NCI-H1694 (cell line): ENCODE data around the gene PDPK1.

ENCODE experiments used
- DNase-seq: peaks from one replicate; lab custom pipeline; 2025; lab: John Stamatoyannopoulos, UW

PDPK1 gene

DNA sequence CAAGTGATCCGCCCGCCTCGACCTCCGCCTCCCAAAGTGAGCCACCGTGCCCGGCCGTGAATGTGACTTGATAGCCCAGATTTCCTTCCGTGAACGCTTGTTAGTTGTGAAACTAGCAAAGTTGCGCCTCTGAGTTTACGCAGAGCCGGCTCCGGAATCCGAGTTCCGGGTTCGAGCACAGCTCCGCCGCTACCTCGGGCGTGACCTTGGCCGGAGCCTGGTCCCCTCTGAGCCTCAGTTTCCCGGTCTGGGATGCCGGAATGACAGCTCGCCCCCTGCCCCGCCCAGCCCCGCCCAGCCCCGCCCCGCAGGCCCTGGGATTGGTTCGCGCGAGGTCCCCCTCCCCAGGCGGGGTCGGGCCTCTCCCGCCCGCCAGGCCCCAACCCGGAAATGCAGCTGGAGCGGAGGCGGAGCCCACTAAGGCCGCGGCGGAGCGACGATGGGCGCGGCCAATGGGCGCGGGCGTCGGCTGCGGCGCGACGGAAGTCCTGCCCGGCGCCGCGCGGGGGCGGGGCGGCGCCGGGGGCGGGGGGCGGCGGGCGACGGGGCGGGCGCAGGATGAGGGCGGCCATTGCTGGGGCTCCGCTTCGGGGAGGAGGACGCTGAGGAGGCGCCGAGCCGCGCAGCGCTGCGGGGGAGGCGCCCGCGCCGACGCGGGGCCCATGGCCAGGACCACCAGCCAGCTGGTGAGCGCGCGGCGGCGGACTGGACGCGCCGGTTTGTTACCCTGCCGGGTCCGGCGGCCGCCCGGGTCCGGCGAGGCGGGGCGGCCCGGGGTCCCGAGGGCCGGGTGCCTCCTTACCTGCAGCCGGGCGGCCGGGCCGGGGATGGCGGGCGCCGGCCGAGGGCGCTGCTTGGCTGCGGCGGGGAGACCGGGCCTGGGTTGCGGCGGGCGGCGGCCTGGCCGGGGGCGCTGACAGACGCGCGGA lies at the start of gene PDPK1:
TSS of gene PDPK1 (plus strand) at position 571 of the 929 bp plus-strand sequence. CDS start at position 663, 92 bp downstream.
- peak; percentile 75 for DNase-seq

DNA sequence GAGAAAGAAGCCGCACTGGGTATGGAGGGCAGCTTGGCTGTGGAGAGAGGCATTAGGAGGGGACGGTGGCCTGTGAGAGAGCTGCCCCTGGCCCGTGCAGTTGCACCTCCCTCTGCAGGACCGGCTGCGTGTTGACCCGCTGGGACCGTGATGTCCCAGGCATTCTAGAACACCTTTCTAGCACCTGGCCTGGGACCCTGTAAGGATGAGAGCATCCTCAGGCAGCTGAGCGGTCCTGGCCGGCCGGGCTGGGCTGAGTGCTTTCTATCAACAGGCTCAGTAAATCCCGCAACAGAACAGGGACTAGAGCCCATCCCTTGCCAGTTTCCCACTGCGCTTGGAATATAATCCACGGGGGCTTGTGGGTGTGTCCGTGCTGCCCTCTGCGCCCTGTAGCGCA lies 48.2 kb upstream of the PDPK1 start:
- DNase-seq, result no peak

- DNase-seq, result no peak
These were observed 47.4 kb upstream of the PDPK1 start for GRCh38 chr16:2490190-2491105.

GRCh38 chr16:2492292-2492691 lies 45.5 kb upstream of the PDPK1 start:
- no peak for DNase-seq

DNA sequence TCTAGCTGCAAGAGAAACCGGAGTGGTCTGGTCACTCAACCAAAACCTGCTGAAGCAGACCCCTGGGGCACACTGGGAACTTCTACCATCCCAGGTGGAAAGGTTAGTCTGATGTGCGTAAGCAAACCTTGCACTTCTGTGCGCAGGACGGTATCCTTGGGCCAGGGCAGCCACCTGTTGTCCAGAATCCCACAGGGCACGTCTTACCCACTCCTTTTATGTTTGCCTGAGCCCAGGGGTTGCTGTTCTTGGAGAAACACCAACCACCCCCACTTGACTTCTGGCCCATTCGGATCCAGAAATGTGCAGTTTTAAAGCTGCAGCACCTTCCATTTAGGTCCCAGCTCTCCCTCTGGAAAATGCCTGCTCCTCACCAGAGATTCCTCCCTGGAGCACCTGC lies 44.2 kb upstream of the PDPK1 start:
- DNase-seq, result no peak

GRCh38 chr16:2494616-2495015 lies 43.2 kb upstream of the PDPK1 start:
- DNase-seq, result no peak

DNA sequence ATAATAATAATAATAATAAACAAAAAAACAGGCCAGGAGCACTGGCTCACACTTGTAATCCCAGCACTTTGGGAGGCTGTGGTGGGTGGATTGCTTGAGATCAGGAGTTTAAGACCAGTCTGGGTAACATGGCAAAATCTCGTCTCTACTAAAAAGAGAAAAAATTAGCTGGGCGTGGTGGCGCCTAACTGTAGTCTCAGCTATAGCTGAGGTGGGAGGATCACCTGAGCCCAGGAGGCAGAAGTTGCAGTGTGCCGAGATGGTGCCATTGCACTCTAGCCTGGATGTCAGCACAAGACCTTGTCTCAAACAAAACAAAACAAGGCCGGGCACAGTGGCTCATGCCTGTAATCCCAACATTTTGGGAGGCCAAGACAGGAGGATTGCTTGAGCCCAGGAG lies 42.8 kb upstream of the PDPK1 start:
- DNase-seq, result no peak

DNA sequence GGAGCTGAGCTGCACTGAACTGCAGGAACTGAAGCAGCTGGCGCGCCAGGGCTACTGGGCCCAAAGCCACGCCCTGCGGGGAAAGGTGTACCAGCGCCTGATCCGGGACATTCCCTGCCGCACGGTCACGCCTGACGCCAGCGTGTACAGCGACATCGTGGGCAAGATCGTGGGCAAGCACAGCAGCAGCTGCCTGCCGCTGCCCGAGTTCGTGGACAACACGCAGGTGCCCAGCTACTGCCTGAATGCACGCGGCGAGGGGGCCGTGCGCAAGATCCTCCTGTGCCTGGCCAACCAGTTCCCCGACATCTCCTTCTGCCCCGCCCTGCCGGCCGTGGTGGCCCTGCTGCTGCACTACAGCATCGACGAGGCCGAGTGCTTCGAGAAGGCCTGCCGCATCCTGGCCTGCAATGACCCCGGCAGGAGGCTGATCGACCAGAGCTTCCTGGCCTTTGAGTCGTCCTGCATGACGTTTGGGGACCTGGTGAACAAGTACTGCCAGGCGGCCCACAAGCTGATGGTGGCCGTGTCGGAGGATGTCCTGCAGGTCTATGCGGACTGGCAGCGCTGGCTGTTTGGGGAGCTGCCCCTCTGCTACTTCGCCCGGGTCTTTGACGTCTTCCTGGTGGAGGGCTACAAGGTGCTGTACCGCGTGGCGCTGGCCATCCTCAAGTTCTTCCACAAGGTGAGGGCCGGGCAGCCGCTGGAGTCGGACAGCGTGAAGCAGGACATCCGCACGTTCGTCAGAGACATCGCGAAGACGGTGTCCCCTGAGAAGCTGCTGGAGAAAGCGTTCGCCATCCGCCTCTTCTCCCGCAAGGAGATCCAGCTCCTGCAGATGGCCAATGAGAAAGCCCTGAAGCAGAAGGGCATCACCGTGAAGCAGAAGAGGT lies 41.4 kb upstream of the PDPK1 start:
- DNase-seq, result no peak

DNA sequence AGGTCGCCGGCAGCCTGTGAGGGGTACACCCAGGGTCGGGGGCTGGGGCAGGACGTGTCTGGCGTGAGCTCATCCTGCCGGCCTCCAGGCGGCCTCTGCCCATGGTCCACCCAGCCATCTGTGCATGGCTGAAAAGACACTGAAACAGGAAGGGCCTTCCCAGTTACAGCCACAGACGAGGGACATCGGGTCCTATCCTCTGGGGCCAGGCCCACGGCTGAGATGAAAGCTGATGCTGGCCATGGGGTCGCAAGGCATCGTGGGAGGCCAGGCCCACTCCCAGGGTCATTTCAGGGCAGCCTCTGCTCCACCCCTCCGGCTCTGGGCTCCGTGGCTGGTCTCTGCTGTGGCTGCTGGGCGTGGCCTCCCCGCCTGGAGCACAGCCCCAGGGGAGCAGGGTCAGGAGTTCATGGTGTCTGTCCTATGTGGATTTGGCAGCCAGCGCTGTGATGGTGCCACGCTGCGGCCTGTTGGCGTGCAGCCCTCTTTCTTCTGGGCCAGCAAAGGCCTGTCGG lies 40.6 kb upstream of the PDPK1 start:
- no peak for DNase-seq

DNA sequence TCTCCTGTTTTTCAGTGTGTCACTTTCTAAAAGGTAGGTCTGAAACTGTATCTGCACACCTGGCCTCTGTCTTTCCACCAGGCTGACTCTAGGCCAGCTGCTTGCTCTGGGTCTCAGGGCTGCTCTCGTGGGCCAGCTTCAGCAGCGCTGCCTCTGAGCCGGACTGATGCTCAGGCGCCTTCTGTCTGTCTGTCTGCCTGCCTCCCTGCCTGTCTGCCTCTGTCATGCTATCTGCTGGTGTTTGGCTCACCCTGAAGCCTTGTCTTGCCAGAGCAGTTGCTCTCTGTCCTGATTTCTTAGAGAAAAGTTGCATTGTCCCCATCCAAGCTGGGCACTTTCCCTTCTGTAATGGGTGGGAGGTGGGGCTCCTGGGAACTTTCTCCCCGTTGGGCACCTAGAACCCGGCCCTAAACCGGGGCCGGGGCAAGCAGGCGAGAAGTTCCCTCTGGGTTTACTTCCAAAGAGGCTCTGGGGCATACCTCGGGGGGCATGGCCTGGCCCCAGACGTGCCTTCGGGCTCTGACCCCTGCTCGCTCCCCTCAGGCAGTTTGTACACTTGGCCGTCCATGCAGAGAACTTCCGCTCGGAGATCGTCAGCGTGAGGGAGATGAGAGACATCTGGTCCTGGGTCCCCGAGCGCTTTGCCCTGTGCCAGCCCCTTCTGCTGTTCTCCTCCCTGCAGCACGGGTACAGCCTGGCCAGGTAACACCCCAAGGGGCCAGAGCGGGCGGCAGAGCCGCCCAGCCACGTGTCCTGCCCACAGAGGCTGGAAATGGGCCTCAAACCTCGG lies 39.9 kb upstream of the PDPK1 start:
- DNase-seq, result no peak

DNA sequence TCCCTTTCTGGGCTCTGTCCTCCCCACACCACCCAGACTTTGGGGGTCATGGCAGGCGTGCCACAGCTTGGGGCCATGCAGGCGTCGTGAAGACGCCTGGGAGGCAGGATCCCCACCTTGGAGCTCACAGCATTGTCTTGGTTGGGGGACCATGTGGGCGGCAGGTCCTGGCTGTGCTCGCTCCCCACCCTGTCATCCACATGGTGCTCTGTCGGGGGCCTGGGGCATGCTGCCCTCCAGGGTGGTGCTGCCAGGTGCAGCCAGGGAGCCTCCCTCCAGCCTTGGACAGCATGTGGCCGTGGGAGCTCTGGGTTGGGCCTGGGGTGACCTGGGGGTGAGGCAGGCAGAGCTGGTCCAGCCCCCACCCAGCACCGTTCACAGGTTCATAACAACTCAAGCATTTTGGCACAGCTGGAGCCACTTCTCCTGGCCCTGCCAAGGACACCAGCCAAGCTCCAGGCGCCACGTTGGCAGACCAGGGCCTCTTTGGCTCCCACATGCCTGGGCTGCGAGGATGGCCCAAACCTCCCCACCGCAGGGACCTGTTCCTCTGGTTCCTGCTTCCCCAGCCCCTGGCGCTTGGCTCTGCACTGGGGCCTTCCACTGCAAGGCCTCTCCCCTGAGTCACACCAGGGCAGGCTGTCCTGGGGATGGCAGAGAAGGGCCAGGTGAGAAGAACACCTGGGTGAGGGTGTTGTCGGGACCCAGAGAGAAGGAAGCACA lies 39.1 kb upstream of the PDPK1 start:
- DNase-seq, result no peak

- DNase-seq, result no peak
These were observed 38.4 kb upstream of the PDPK1 start for GRCh38 chr16:2499454-2499853.

- no peak for DNase-seq
These were observed 37.9 kb upstream of the PDPK1 start for GRCh38 chr16:2499890-2500429.

DNA sequence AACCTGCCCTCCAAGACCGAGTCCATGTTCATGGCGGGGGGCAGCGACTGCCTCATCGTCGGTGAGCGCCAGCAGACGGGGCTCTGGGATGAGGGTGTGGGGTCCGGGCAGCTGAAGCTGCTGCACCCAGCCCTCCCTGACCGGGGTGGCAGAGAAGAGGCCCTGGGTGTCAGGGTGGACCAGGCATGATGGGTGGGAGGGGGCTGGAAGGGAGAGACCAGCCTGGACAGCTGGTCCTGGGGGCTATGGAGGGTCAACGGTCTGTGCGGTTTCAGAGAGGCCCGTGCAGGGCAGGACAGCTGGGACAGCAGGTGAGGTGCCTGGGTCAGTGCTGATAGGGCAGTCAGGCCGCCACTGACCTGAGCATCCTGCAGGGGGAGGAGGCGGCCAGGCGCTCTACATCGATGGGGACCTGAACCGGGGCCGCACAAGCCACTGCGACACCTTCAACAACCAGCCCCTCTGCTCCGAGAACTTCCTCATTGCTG lies 37.3 kb upstream of the PDPK1 start:
- DNase-seq, result no peak

GRCh38 chr16:2500918-2501750 lies 36.7 kb upstream of the PDPK1 start:
- DNase-seq, result peak; percentile 76

DNA sequence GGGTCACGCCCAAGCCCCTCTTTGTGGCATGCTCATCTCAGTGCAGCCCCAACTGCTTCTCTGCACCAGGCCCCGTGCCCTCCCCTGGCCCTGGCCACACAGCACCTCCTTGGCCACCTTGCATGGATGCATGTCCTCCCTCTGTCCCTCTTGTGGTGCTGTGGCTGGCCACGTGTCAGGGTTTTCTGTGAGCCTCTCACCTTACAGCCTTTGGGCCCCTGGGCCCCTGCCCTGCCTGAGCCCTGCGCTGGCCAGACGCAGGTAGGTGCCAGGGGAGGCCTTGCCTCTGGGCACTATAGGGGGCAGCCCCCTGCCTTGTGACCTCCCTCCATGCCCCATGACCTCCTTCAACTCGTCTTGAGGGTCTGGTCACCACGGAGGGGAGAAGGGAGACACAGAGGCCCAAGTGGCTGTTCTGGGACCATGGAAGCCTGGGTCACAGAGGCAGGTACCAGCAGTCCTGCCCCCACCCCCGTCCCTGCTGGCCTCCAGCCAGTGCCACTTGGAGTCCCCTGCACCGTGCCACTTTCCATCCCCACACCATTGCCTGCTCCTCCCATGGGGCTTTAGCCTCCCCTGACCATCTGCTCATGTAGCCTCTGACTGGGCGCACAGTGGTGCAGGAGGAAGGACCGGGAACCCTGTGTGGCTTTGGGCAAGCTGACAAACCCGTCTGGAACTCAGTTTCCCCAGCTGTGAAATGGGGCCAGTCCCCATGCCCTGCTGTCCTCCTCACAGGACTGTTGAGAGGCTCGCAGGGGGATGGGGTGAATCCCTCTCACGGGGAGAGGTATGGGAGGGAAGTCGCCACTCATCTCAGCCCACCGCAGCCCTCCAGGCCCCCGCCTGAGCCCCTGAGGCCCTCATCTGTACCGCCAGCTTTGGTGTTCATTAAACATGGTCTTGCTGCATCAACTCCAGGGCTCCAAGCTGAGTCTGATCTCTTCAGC lies 35.6 kb upstream of the PDPK1 start:
- no peak for DNase-seq

- DNase-seq, result no peak
These were observed 32.1 kb upstream of the PDPK1 start for GRCh38 chr16:2505695-2506094.
